Stomach (tissue), 4 donors: ENCODE measurements around the gene DPYSL5.

Experiments
- EP300 ChIP-seq: sonication (generic); formaldehyde crosslinking; IDR thresholded peaks from one replicate; pipeline ENCODE4 v1.6.1; 2017; ENCODE audit warnings: antibody characterized with exemption
- POLR2A ChIP-seq, 4 donors: fragments of 450-650 bp; IDR thresholded peaks; one replicate each; pipeline ENCODE4 v1.6.1; 2016; ENCODE audit warnings: antibody characterized with exemption in 4 of 4, control low read depth in 2 of 4, mild to moderate bottlenecking in 1 of 4, moderate library complexity in 1 of 4
- POLR2AphosphoS5 ChIP-seq, 3 donors: sonication (generic); formaldehyde crosslinking; IDR thresholded peaks; one replicate each; pipeline ENCODE4 v1.6.1; 2016; ENCODE audit warnings: antibody characterized with exemption in 3 of 3
- TF ChIP-seq, protein P1 (sequence below), 7 experiments: fragments of 450-650 bp in 4 of 7; fragments of 200-600 bp in 3 of 7; sonication (generic) in 3 of 7; IDR thresholded peaks; one replicate each; pipeline ENCODE4 v1.5.1; 2016 to 2019; ENCODE audit warnings: antibody characterized with exemption in 7 of 7, control low read depth in 2 of 7, mild to moderate bottlenecking in 1 of 7

DNA sequence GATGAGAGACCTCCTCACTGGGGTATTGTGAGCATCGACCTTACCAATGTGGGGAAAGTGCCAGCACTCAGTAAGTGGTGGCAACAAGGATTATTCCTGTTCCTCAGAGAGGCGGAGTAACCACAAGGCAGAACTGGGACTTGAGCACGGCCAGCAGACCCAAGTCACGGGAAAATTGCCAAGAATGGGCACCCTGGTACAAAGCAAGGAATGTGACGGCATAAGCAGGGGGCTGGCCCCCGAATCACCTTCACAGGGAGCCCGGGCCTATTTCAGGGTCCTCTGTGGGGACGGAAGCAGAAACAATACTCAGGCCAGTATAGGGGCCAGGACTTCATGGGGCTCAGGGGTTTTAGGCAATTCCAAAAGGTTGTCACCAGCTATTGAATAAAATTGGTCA is 36.7 kb upstream of the DPYSL5 start:
- TF ChIP-seq, protein P1, sequence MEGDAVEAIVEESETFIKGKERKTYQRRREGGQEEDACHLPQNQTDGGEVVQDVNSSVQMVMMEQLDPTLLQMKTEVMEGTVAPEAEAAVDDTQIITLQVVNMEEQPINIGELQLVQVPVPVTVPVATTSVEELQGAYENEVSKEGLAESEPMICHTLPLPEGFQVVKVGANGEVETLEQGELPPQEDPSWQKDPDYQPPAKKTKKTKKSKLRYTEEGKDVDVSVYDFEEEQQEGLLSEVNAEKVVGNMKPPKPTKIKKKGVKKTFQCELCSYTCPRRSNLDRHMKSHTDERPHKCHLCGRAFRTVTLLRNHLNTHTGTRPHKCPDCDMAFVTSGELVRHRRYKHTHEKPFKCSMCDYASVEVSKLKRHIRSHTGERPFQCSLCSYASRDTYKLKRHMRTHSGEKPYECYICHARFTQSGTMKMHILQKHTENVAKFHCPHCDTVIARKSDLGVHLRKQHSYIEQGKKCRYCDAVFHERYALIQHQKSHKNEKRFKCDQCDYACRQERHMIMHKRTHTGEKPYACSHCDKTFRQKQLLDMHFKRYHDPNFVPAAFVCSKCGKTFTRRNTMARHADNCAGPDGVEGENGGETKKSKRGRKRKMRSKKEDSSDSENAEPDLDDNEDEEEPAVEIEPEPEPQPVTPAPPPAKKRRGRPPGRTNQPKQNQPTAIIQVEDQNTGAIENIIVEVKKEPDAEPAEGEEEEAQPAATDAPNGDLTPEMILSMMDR (IDR thresholded peaks at IDR 0.05) = no peak
- TF ChIP-seq POLR2A (IDR thresholded peaks at IDR 0.05) (no peak), POLR2AphosphoS5 (IDR thresholded peaks at IDR 0.05) (no peak), EP300 (no peak)
